T-helper 1 cell treated with Interleukin-12 subunit alpha and Interleukin-12 subunit beta and Interleukin-4 antibody, amounts not matched to agents 30 μg/mL and 1 μg/mL, for 36 hours (primary cell): ENCODE data around the gene HMBS.
"Not testable (repeated sequence)": the region's sequence is repeated elsewhere in the genome, so short reads cannot be mapped to it uniquely, and the experiment has no call there.

Experiments used
- H3K27ac Mint-ChIP-seq: one replicate; pipeline ENCODE4 v1.8.0; 2021; ENCODE audit warnings: mild to moderate bottlenecking, mixed read lengths
- H3K27me3 Mint-ChIP-seq: one replicate; pipeline ENCODE4 v1.8.0; 2021; ENCODE audit warnings: low read depth, mixed read lengths
- H3K36me3 Mint-ChIP-seq: one replicate; pipeline ENCODE4 v1.8.0; 2021; ENCODE audit warnings: low read depth, mixed read lengths
- H3K4me1 Mint-ChIP-seq: one replicate; pipeline ENCODE4 v1.8.0; 2021; ENCODE audit warnings: low read depth, mixed read lengths
- H3K4me3 Mint-ChIP-seq: one replicate; pipeline ENCODE4 v1.8.0; 2021; ENCODE audit warnings: mild to moderate bottlenecking, moderate library complexity, mixed read lengths
- H3K9me3 Mint-ChIP-seq: one replicate; pipeline ENCODE4 v1.8.0; 2021; ENCODE audit warnings: mixed read lengths

Gene HMBS

DNA sequence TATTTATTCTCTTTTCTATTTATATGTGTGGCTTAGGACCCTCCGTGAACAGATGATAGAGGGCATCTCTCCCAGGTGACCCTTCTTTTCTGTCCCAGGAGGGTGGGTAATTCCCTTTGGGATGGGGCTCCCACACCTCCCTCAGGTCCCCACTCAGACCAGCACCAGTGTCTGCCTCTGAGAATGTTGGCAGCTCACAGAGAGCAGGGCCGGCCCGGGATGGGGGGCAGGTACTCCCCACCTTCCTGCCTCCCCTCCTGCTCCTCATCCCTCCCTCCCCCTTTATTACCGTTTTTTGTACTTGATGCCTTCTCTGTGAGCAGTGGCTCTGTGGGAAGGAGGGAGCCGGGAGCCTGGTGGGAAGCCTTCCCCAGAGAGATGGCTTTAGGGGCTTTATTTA, 31.9 kb downstream of the HMBS start:
- Mint-ChIP-seq H3K9me3 (no peaks in the 10 kb centered on the region), H3K4me3 (no peak overlapping the region), H3K36me3 (peaks cover 38% of the 10 kb centered on the region), H3K4me1 (peaks cover 23% of the 10 kb centered on the region), H3K27me3 (no peaks in the 10 kb centered on the region), H3K27ac (peak overlapping the region; percentile 47)

DNA sequence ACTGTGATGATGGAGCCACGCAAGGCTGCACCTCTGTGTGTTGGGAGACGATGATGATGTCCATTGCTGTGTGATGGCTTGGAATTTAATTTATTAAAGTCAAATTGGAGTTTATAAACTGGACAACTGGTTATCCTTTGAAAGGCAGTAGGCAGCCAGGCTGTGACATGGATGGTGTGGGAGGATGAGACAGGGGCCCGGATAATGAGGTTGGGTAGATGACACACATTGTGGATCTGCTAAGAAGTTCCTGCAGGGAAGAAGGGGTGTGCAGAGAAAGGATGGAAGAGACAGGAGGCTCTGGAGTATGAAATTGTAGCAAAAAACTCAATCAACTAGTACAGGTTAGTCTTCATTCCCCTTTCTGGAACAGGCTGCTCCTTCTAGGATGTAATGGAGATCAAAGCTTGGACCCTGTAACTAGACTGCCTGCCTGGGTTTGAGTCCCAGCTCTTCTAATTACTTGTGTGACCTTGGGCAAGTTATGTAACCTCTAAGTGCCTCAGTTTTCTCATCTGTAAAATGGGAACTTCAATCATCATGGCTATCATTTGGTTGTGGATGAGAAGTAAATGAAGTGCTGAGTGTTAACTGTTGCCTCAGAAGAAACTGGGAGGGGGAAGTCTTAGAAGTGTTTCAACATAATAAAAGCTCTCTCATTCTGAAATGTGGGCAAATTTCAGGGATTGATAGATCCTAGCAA, 32.5 kb downstream of the HMBS start:
- Mint-ChIP-seq H3K27me3 (no peaks in the 10 kb centered on the region), H3K27ac (peak overlapping the region; percentile 42), H3K4me3 (no peak overlapping the region), H3K9me3 (no peaks in the 10 kb centered on the region), H3K4me1 (peaks cover 24% of the 10 kb centered on the region), H3K36me3 (peaks cover 34% of the 10 kb centered on the region)

DNA sequence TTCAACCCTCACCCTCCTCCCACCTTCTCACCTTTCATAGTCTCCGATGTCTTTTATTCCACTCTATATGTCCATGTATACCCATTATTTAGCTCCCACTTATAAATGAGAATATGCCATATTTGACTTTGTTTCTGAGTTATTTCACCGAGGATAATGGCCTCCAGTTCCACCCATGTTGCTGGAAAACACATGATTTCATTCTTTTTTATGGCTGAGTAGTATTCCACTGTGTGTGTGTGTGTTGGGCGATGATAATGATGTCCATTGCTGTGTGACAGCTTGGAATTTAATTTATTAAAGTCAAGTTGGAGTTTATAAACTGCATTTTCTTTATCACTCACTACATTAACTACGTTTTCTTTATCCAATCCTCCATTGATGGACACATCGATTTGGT, 33.5 kb downstream of the HMBS start:
- H3K27me3 Mint-ChIP-seq, result no peaks in the 10 kb centered on the region
- peaks cover 32% of the 10 kb centered on the region for H3K4me1 Mint-ChIP-seq
- no peak overlapping the region for H3K4me3 Mint-ChIP-seq
- no peak overlapping the region for H3K27ac Mint-ChIP-seq
- peaks cover 35% of the 10 kb centered on the region for H3K36me3 Mint-ChIP-seq
- H3K9me3 Mint-ChIP-seq, result no peaks in the 10 kb centered on the region

DNA sequence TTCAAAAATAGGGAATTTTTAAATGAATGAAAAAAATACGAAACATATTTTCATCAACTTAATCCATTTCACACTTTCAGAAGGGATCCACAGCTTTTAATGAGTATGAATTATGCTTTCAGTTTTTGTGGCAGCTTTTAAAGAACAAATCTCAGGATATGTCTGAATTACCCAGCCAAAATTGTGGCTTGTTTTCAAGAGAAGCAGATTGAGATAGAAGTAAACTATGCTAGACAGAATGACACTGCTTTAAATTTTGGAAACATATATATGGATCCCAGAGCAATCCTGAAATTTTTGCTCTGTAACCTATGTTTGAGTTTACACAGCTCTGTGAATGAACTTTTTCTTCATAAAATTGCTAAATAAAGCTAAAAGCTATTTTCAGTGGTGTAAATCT, 34.3 kb downstream of the HMBS start:
- Mint-ChIP-seq H3K9me3 (no peaks in the 10 kb centered on the region), H3K27ac (no peak overlapping the region), H3K4me1 (peaks cover 32% of the 10 kb centered on the region), H3K27me3 (no peaks in the 10 kb centered on the region), H3K4me3 (no peak overlapping the region), H3K36me3 (peaks cover 32% of the 10 kb centered on the region)

DNA sequence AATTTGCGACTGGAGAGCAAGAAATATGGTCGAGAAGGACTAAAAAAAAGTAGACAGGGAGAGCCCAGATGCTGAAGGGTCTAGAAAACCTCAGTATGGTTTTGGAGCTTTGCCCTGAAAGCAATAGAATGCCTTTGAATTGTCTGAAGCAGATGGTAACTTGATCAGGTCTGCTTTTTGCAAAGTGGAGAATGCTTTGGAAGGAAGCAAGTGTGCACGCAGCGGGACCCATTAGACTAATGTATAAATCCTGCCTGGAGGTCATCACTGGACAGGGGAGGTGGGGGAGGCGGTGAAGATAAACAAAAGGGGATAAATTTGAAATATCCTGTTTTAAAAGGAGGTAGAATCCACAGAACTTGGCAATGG, 35.9 kb downstream of the HMBS start:
- H3K36me3 Mint-ChIP-seq, result peaks cover 27% of the 10 kb centered on the region
- no peaks in the 10 kb centered on the region for H3K27me3 Mint-ChIP-seq
- peak overlapping the region; percentile 94 for H3K4me3 Mint-ChIP-seq
- no peaks in the 10 kb centered on the region for H3K9me3 Mint-ChIP-seq
- peaks cover 25% of the 10 kb centered on the region for H3K4me1 Mint-ChIP-seq
- peak overlapping the region; percentile 87 for H3K27ac Mint-ChIP-seq

DNA sequence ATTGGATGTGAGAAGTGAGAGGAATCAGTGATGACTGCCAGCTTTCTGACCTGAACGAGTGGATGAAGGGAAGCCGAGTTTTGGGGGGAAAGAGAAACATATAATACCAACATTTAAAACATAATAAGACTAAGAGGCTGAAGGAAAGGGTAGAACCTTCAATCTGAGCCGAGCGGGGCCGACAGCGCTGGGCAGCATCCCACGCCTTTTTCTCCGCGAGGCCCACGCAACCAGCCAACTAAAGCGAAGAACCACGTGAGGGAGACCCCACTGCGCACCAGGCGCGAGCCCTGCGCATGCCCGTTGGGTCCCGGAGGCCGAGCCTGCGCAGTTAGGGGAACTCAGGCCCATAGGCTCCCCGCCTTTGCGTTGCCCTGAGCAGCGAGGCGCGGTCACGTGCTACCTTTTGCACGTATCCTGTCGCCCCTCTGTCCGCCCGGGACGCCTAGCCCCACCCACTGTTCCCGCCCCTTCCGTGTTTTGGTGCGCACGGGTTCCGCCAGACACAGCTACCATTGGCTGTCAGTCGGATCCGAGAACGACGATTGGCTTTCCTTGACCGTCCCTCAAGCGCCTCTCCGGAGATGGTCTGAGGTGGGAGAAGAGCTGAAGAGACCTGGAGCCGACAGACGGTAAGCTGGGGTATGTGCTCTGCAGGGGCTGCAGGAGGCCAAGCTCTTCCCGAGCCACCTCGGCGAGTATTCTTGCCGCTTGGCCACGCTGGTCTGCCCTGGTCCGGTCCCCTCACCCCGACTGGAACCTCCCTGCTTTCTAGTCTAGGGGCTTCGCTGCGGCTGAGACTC, 36.5 kb downstream of the HMBS start, which contains the start of gene HINFP:
HINFP (plus strand) TSS at position 573 of the 803 bp plus-strand sequence. CDS start 5,365 bp downstream, outside the sequence.
- peaks cover 21% of the 10 kb centered on the region for H3K4me1 Mint-ChIP-seq
- H3K27ac Mint-ChIP-seq, result peak within 1 kb of the TSS; percentile 87
- no peaks in the 10 kb centered on the region for H3K27me3 Mint-ChIP-seq
- peak within 1 kb of the TSS; percentile 94 for H3K4me3 Mint-ChIP-seq
- H3K36me3 Mint-ChIP-seq, result peaks cover 23% of the 10 kb centered on the region
- no peaks in the 10 kb centered on the region for H3K9me3 Mint-ChIP-seq

DNA sequence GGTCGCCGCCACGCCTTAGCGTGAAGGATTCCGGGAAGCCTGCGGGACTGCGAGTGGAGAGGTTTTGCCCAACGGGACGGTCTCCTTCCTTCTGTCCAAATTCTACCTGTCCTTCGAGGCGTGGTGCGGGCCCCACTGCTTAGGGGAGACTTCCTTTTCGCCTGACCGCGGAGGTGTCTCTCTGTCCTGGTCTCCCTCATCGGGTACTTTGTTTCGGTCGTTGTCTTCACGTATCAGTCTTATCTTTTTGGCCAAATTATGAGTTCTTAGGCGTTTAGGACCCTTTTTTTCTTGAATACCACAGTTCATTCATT, 37.1 kb downstream of the HMBS start:
- no peaks in the 10 kb centered on the region for H3K27me3 Mint-ChIP-seq
- peak overlapping the region; percentile 94 for H3K4me3 Mint-ChIP-seq
- no peaks in the 10 kb centered on the region for H3K9me3 Mint-ChIP-seq
- H3K4me1 Mint-ChIP-seq, result peaks cover 24% of the 10 kb centered on the region
- H3K27ac Mint-ChIP-seq, result peak overlapping the region; percentile 87
- peaks cover 22% of the 10 kb centered on the region for H3K36me3 Mint-ChIP-seq

DNA sequence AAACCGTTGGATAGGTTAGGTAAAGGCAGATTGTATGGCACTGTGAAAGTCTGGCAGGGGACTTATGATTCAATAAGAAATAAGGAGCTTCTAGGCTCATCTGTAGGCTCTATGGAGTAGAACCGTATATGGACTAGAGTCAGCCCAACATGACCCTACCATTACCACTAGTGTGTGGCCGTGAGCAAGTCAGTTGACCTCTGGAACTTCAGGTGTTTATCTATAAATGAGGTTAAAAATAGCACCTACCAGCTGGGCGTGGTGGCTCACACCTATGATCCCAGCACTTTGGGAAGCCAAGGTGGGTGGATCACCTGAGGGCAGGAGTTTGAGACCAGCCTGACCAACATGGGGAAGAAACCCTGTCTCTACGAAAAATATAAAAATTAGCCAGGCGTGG, 41.1 kb downstream of the HMBS start:
- H3K4me3 Mint-ChIP-seq, result no peak overlapping the region
- H3K27me3 Mint-ChIP-seq, result no peaks in the 10 kb centered on the region
- H3K9me3 Mint-ChIP-seq, result no peaks in the 10 kb centered on the region
- H3K4me1 Mint-ChIP-seq, result peaks cover 18% of the 10 kb centered on the region
- H3K36me3 Mint-ChIP-seq, result peaks cover 22% of the 10 kb centered on the region
- H3K27ac Mint-ChIP-seq, result no peak overlapping the region

DNA sequence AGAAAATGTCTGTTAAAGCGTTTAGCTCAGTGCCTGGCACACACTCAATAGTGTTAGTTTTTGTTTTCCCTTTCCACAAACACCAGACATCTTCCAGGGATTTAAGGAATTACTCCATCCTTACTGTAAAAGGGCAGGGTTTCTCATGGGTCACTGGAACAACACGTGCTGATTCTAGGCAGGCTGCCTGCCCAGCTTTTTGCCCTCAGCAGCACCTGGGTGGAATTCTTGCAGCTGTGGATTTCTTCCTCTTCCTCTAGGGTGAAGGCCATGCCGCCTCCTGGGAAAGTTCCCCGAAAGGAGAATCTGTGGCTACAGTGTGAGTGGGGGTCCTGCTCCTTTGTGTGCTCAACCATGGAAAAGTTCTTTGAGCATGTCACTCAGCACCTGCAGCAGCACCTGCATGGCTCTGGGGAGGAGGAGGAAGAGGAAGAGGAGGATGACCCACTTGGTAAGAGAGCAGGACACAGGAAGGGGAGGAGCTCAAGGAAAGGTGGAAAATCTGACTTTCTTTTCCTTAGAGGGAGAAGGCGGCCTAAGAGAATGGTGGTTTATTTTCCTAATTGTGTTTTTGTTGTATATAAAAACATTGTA, 42.1 kb downstream of the HMBS start:
- Mint-ChIP-seq H3K4me1 (peaks cover 17% of the 10 kb centered on the region), H3K9me3 (no peaks in the 10 kb centered on the region), H3K27ac (no peak overlapping the region), H3K27me3 (no peaks in the 10 kb centered on the region), H3K36me3 (peaks cover 29% of the 10 kb centered on the region), H3K4me3 (no peak overlapping the region)

DNA sequence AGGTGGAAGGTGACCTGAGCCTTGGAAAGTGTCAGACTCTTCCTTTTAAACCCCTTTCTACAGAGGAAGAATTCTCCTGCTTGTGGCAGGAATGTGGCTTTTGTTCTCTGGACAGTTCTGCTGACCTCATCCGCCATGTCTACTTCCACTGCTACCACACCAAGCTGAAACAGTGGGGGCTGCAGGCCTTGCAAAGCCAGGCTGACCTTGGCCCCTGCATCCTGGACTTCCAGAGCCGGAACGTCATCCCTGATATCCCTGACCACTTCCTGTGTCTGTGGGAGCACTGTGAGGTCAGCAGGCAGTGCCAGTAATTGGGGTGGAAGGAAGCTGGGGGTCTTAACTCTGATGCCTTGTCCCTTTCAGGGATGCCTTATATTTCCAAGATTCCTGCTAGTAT, 46.0 kb downstream of the HMBS start:
- peaks cover 5% of the 10 kb centered on the region for H3K4me1 Mint-ChIP-seq
- H3K4me3 Mint-ChIP-seq, result no peak overlapping the region
- no peak overlapping the region for H3K27ac Mint-ChIP-seq
- peaks cover 39% of the 10 kb centered on the region for H3K36me3 Mint-ChIP-seq
- no peaks in the 10 kb centered on the region for H3K9me3 Mint-ChIP-seq
- no peaks in the 10 kb centered on the region for H3K27me3 Mint-ChIP-seq

DNA sequence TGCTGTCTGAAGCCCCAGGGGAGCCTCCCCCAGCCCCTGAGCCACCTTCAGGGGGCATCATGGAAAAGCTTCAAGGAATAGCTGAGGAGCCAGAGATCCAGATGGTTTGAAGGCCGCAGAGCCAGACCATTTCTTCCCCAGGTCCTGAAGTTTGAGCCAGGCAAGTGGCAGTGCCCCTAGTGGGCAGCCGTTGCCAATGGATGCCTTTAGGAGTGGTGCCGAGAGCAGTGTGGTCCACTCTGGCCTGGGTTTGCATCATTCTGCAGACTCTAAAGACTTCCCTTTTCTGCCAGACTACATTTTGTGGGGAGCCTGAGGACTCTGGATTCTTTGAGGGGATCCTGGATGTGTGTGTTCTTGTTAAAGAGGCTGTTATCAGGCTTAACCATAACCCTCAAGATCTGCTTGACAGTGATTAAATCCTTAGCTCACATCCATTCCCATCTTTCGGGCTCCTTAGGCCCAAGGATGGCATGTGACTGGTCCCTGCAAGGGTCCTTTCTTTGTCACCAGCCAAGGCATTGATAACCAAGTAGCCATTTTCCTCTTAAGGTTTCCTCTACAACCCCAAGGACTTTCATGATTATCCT, 49.8 kb downstream of the HMBS start:
- Mint-ChIP-seq H3K4me1 (no peaks in the 10 kb centered on the region), H3K36me3 (peaks cover 35% of the 10 kb centered on the region), H3K9me3 (no peaks in the 10 kb centered on the region), H3K27me3 (peaks cover 15% of the 10 kb centered on the region), H3K4me3 (no peak overlapping the region), H3K27ac (no peak overlapping the region)

DNA sequence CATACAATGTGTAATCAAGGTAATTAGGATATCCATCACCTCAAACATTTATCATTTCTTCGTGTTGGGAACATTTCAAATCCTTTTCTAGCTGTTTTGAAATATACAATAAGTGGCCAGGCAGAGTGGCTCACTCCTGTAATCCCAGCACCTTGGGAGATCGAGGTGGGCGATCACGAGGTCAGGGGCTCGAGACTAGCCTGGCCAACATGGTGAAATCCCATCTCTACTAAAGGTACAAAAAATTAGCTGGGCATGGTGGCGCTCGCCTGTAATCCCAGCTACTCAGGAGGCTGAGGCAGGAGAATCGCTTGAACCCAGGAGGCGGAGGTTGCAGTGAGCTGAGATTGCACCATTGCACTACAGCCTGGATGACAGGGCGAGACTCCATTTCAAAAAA, 54.6 kb downstream of the HMBS start:
- not testable (repeated sequence) for H3K36me3 Mint-ChIP-seq, H3K4me3 Mint-ChIP-seq, H3K4me1 Mint-ChIP-seq, H3K9me3 Mint-ChIP-seq, H3K27ac Mint-ChIP-seq
- peaks cover 23% of the 10 kb centered on the region for H3K27me3 Mint-ChIP-seq
